ENCODE data around the gene PTGES. TPM values are rescaled to one million over a fixed set of nuclear protein-coding genes. Genes with fewer than 3 reads are reported as not detected.
A peak's percentile ranks its signal among the peaks of the same experiment; 100 is the strongest.

PTGES gene
- total RNA-seq, 1 donor from 2014 or later = 2.9 TPM

DNA sequence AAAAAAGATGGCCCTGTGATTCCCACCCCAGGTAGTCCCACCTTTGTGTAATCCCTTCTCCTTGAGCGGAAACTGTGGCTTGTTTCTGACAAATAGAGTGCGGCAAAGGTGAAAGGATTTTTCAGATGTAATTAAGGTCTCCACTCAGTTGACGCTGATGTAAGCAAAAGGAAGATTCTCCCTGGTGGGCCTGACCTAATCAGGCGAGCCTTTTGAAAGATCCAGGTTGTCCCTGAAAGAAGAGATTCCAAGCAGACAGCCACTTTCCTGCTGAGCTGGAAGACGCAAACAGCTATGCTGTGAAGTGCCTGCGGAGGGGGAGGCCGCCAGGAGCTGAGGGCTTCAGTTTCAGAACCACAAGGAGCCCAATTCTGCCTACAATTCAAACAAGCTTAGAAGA is 24.1 kb downstream of the PTGES start:
- Histone ChIP-seq H3K36me3 (no peaks in the 10 kb centered on the region), H3F3A (ENCODE audit: low read depth) (peaks cover 9% of the 10 kb centered on the region), H3K9me3 (ENCODE audit: low read depth) (no peaks in the 10 kb centered on the region), H3K4me2 (no peak overlapping the region), H3K4me1 (peaks cover 6% of the 10 kb centered on the region), H4K20me1 (ENCODE audit: low read depth) (no peaks in the 10 kb centered on the region), H3K27ac (no peak overlapping the region), H3K4me3 (no peak overlapping the region), H3K79me2 (ENCODE audit: low read depth) (no peaks in the 10 kb centered on the region), H3K27me3 (no peaks in the 10 kb centered on the region), H2AFZ (replicated peaks) (no peak overlapping the region), H3K9ac (no peak overlapping the region)
- TF ChIP-seq, protein P1, sequence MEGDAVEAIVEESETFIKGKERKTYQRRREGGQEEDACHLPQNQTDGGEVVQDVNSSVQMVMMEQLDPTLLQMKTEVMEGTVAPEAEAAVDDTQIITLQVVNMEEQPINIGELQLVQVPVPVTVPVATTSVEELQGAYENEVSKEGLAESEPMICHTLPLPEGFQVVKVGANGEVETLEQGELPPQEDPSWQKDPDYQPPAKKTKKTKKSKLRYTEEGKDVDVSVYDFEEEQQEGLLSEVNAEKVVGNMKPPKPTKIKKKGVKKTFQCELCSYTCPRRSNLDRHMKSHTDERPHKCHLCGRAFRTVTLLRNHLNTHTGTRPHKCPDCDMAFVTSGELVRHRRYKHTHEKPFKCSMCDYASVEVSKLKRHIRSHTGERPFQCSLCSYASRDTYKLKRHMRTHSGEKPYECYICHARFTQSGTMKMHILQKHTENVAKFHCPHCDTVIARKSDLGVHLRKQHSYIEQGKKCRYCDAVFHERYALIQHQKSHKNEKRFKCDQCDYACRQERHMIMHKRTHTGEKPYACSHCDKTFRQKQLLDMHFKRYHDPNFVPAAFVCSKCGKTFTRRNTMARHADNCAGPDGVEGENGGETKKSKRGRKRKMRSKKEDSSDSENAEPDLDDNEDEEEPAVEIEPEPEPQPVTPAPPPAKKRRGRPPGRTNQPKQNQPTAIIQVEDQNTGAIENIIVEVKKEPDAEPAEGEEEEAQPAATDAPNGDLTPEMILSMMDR (IDR thresholded peaks at IDR 0.05) = no peak
- TF ChIP-seq EZH2 (IDR thresholded peaks at IDR 0.05) (no peak), EZH2phosphoT487 (IDR thresholded peaks at IDR 0.05) (no peak)
- H3K9me3 Mint-ChIP-seq = no peaks in the 10 kb centered on the region
- H3K27ac Mint-ChIP-seq = no peak overlapping the region
- peaks cover 14% of the 10 kb centered on the region for H3K4me1 Mint-ChIP-seq
- no peaks in the 10 kb centered on the region for H3K36me3 Mint-ChIP-seq
- H3K27me3 Mint-ChIP-seq (ENCODE audit: insufficient read depth, low read depth) = peaks cover 12% of the 10 kb centered on the region
- no peak for DNase-seq (ENCODE audit: low spot score)
- no peak overlapping the region for H3K4me3 Mint-ChIP-seq

DNA sequence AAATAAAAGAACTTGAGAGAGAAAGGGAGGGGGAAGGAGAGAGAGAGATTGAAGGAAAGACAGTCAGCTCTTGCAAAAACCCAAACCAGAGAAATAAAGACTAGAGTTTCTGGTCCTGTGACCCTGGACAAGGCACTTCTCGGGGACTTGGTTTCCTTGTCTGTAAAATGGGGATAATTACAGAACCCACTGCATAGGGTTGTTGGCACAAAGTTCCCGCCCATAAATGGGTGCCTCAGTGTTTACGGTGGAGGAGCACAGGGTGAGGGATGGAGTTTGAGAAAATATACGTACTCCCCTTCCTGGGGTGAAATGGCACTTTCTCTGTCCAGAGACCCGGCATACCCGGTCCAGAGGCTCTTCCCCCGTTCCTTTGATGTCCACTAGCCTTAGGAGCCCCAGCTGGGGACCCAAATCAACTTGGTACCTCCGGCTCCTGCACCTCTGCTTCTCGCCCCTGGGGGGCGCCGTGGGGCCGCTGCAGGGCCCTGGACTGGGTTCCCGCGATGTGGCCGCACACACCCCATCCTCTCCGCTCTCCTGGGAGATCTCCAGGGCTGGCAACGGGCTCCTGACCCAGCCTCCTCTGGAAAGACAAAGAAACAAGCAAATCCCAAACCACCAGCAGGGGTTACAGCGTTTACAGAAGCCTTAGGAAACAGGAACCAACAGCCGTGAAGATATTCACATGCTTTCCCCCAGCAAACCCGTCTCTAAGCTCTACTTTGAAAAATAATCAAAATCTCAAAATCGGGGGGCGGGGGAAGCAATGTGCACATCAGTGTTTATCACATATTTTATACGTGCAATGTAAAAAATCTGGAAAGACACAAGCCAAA is 26.3 kb downstream of the PTGES start:
- Histone ChIP-seq H2AFZ (replicated peaks) (peak overlapping the region; percentile 1), H3K4me2 (peak overlapping the region; percentile 50)
- no peaks in the 10 kb centered on the region for H3K9me3 Mint-ChIP-seq

DNA sequence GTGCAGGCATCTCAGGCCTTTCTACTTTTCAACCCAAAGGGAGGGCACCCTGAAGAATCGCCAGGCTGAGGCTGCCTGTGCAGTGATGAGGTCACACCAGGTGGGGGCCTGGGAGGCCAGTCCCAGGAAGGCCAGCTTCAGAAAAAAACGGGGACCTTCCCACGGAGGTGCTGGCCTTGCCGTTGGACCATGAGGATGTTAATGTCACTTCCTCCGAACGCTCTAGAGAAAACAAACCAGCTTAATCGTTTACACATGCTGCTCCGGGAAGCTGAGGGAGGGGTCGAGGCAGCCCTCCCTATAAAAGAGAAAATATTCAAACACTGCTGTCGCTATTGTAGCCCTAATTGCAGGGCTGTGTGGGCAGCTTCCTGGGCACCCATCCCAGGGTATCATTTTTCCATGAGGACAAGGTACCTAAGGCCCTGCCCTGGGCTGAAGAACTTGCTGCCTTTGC is 27.0 kb downstream of the PTGES start:
- H3K4me3 ChIP-seq = no peak overlapping the region
- H3K27me3 Mint-ChIP-seq (ENCODE audit: insufficient read depth, low read depth) = peaks cover 10% of the 10 kb centered on the region
- TF ChIP-seq EZH2phosphoT487 (IDR thresholded peaks at IDR 0.05) (no peak), EZH2 (IDR thresholded peaks at IDR 0.05) (no peak)
- TF ChIP-seq, protein P1 (IDR thresholded peaks at IDR 0.05) = no peak
- H3K4me1 ChIP-seq = peaks cover 6% of the 10 kb centered on the region
- H3F3A ChIP-seq (ENCODE audit: low read depth) = peaks cover 9% of the 10 kb centered on the region
- no peak overlapping the region for H3K27ac Mint-ChIP-seq
- H3K27me3 ChIP-seq = no peaks in the 10 kb centered on the region
- H3K9me3 Mint-ChIP-seq = no peaks in the 10 kb centered on the region
- no peaks in the 10 kb centered on the region for H3K9me3 ChIP-seq (ENCODE audit: low read depth)
- no peaks in the 10 kb centered on the region for H3K79me2 ChIP-seq (ENCODE audit: low read depth)
- no peak for DNase-seq (ENCODE audit: low spot score)
- H3K4me1 Mint-ChIP-seq = peaks cover 14% of the 10 kb centered on the region
- H3K27ac ChIP-seq = no peak overlapping the region
- no peak overlapping the region for H3K9ac ChIP-seq
- no peak overlapping the region for H2AFZ ChIP-seq (replicated peaks)
- H3K4me3 Mint-ChIP-seq = no peak overlapping the region
- H3K36me3 ChIP-seq = no peaks in the 10 kb centered on the region
- H3K4me2 ChIP-seq = no peak overlapping the region
- H4K20me1 ChIP-seq (ENCODE audit: low read depth) = no peaks in the 10 kb centered on the region
- no peaks in the 10 kb centered on the region for H3K36me3 Mint-ChIP-seq

More for the DNA sequence above, 26.3 kb downstream of the PTGES start:
- H3K4me1 ChIP-seq = peaks cover 6% of the 10 kb centered on the region
- Mint-ChIP-seq H3K27ac (peak overlapping the region; percentile 31), H3K4me1 (peaks cover 14% of the 10 kb centered on the region), H3K4me3 (peak overlapping the region; percentile 43), H3K36me3 (no peaks in the 10 kb centered on the region), H3K27me3 (ENCODE audit: insufficient read depth, low read depth) (peaks cover 10% of the 10 kb centered on the region)
- H3K27me3 ChIP-seq = no peaks in the 10 kb centered on the region
- TF ChIP-seq EZH2phosphoT487 (IDR thresholded peaks at IDR 0.05) (no peak), EZH2 (IDR thresholded peaks at IDR 0.05) (no peak)
- TF ChIP-seq, protein P1 (IDR thresholded peaks at IDR 0.05) = peak; percentile 95
- H3K79me2 ChIP-seq (ENCODE audit: low read depth) = no peaks in the 10 kb centered on the region
- H3K36me3 ChIP-seq = no peaks in the 10 kb centered on the region
- H3F3A ChIP-seq (ENCODE audit: low read depth) = peaks cover 9% of the 10 kb centered on the region
- no peaks in the 10 kb centered on the region for H4K20me1 ChIP-seq (ENCODE audit: low read depth)
- no peak overlapping the region for H3K4me3 ChIP-seq
- no peaks in the 10 kb centered on the region for H3K9me3 ChIP-seq (ENCODE audit: low read depth)
- H3K9ac ChIP-seq = no peak overlapping the region
- H3K27ac ChIP-seq = no peak overlapping the region
- peak; percentile 93 for DNase-seq (ENCODE audit: low spot score)
